Astrocyte of the hippocampus (primary cell): Measurements from ENCODE around the gene MRPS34.

ENCODE experiments used
- DNase-seq: peaks from one replicate; pipeline ENCODE4 v3.0.0; 2011; ENCODE audit warnings: low read depth, low spot score

MRPS34 gene

GRCh38 chr16:1794908-1795666 lies 22.2 kb upstream of the MRPS34 start:
- DNase-seq: no peak

- no peak for DNase-seq
Observed at GRCh38 chr16:1794221-1794871, 21.4 kb upstream of the MRPS34 start.

GRCh38 chr16:1793578-1794220 lies 20.8 kb upstream of the MRPS34 start, which contains the start of gene IGFALS:
Gene IGFALS, minus strand, starts transcription at chr16:1793705. Its CDS starts 53 bp downstream, at chr16:1793652.
- no peak for DNase-seq

GRCh38 chr16:1792836-1793577 lies 20.1 kb upstream of the MRPS34 start:
- DNase-seq: no peak

GRCh38 chr16:1791943-1792812 lies 19.2 kb upstream of the MRPS34 start:
- no peak for DNase-seq

- no peak for DNase-seq
Observed at GRCh38 chr16:1791256-1791942, 18.5 kb upstream of the MRPS34 start.

GRCh38 chr16:1790611-1791255 lies 17.8 kb upstream of the MRPS34 start:
- no peak for DNase-seq

GRCh38 chr16:1790261-1790610 lies 17.3 kb upstream of the MRPS34 start:
- no peak for DNase-seq

- no peak for DNase-seq
Observed at GRCh38 chr16:1789643-1790045, 16.7 kb upstream of the MRPS34 start.

- no peak for DNase-seq
Observed at GRCh38 chr16:1788708-1789100, 15.8 kb upstream of the MRPS34 start.

GRCh38 chr16:1788095-1788707 lies 15.3 kb upstream of the MRPS34 start:
- DNase-seq: no peak

GRCh38 chr16:1787322-1788094 lies 14.6 kb upstream of the MRPS34 start:
- no peak for DNase-seq

- no peak for DNase-seq
Observed at GRCh38 chr16:1787056-1787321, 14.1 kb upstream of the MRPS34 start.

GRCh38 chr16:1786242-1787055 lies 13.5 kb upstream of the MRPS34 start:
- DNase-seq: no peak

- no peak for DNase-seq
Observed at GRCh38 chr16:1785846-1786170, 12.9 kb upstream of the MRPS34 start.

GRCh38 chr16:1784977-1785845 lies 12.3 kb upstream of the MRPS34 start:
- DNase-seq: no peak
